HG03469 (cell line): ENCODE data around the gene SNX2.

Experiments used
- ATAC-seq: cut with Tn5 transposase; IDR thresholded peaks from one replicate; pipeline ENCODE4 v1.9.1; 2021; ENCODE audit warnings: mild to moderate bottlenecking, moderate library complexity, moderate number of reproducible peaks; ENCODE audit not compliant: unreplicated experiment

Gene SNX2

GRCh38 chr5:122770477-122770876, 4.4 kb upstream of the SNX2 start:
- ATAC-seq, result no peak

GRCh38 chr5:122772446-122772845, 2.4 kb upstream of the SNX2 start:
- ATAC-seq, result no peak

GRCh38 chr5:122773619-122774018, 1.3 kb upstream of the SNX2 start:
- ATAC-seq, result no peak

GRCh38 chr5:122774519-122774860, 390 bp upstream of the SNX2 start:
- ATAC-seq, result peak; percentile 15

GRCh38 chr5:122775550-122776542, 966 bp downstream of the SNX2 start:
- ATAC-seq, result no peak

DNA sequence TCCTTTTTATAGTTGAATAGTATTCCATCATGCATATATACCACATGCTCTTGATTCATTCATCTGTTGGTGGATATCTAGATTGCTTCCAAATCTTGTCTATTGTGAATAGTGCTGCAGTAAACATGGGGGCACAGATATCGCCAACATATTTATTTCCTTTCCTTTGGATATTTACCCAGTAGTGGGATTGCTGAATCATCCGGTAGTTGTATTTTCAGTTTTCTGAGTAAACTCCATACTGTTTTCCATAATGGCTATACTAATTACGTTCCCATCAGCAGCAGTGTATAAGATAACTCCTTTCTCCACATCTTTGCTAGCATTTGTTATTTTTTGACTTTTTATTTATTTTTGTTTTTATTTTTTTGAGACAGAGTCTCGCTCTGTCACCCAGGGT, 3.3 kb downstream of the SNX2 start:
- no peak for ATAC-seq

- ATAC-seq, result no peak
Measured at GRCh38 chr5:122779451-122779850, 4.6 kb downstream of the SNX2 start.

GRCh38 chr5:122780296-122780695, 5.4 kb downstream of the SNX2 start:
- no peak for ATAC-seq

- ATAC-seq, result no peak
Measured at GRCh38 chr5:122781465-122781864, 6.6 kb downstream of the SNX2 start.

GRCh38 chr5:122785294-122785693, 10.4 kb downstream of the SNX2 start:
- ATAC-seq, result no peak

DNA sequence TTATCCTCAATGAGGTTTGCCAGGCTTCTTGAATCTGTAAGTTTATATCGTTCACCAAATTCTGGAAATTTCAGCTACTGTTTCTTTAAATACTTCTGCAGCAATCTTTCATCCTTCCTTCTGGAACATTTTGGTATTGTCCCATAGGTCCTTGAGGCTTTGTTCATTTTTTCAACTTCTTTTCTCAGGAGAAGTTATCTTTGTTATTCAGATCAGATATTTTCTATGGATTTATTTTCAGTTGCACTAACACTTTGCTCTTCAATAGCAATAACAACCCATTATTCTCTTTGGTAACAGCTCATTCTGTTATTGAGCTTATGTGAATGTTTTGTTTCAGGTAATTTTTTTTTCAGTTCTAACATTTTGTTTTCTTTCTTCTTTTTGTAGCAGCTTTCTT, 13.5 kb downstream of the SNX2 start:
- ATAC-seq, result no peak

- ATAC-seq, result no peak
Measured at GRCh38 chr5:122788996-122789395, 14.1 kb downstream of the SNX2 start.

GRCh38 chr5:122789461-122790171, 14.7 kb downstream of the SNX2 start:
- no peak for ATAC-seq

GRCh38 chr5:122790354-122791103, 15.6 kb downstream of the SNX2 start:
- no peak for ATAC-seq

GRCh38 chr5:122805481-122805880, 30.6 kb downstream of the SNX2 start:
- ATAC-seq, result no peak

DNA sequence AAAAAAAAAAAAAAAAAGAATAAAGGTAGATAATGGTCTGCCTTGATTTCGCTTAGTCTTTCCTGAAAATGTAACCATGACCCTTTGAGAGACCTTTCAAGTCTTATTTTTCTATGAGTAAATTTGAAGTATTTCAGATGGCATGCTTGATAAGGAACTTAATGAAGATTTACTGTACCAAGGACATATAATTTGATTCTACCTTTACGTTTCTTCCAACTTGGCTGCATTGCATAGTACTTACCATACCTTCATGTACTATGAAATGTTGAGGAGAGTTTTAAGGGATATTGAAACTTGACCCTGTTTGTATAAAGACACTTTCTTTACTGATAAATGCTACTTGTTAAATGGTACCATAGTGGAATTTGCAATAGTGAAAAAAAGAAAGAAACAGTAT, 35.5 kb downstream of the SNX2 start:
- ATAC-seq, result no peak

DNA sequence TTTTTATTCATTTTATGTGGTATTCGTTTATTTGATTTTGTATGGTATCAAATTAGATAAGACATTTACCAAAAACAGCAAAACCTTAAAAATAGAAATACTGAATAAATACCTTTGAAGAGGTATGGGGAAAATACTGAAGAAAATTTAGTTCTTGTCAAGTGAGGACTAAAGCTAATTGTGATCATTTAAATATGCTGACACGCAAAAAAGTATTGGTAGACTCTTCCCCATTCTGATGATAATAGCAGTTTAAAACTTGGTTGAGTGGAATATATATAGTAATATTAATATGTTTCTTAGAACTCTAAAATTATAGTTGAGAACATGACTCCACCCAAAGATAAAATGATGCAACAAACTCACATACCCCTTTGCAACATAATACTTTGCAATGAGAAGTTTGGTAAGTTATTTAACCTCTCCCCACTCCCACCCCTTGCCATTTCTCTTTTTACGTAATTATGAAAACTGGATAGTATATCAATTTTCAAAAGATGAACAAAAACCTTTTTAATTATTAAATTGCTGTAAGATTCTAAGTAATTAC, 40.4 kb downstream of the SNX2 start:
- no peak for ATAC-seq

DNA sequence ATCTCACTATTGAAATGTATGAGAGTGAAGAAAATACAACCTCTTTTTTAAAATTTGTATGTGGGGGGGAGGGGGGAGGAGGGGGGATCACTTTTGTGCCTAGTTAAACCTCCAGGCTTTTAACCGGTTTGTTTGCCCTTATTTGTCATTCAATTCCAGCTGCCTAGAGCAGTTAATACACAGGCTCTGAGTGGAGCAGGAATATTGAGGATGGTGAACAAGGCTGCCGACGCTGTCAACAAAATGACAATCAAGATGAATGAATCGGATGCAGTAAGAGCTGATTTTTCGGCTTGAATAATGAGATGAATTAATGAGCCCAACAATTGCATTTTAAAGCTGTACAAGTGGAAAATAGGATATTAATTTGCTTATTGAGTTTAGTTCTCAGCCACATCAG, 41.9 kb downstream of the SNX2 start:
- no peak for ATAC-seq

DNA sequence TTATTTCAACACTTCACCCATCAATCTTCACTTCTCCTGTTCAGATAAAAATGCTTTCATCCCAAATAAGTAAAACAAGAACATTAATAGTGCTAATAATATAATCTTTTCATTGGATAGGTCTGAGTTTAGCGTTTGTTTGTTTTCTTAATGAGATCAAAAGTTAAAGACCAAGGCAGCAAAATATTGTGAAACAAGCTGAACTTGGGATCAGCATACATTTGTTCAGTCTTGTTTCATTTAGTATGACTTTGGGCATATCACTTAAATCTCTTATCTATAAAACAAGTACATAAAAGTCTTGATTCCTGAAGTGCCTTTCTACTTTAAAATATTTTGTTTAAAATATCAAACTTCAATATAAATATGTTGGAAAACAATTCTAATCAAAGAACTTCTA, 57.1 kb downstream of the SNX2 start:
- ATAC-seq, result no peak

GRCh38 chr5:122835681-122836080, 60.8 kb downstream of the SNX2 start:
- ATAC-seq, result no peak

- no peak for ATAC-seq
Measured at GRCh38 chr5:122836947-122837346, 62.1 kb downstream of the SNX2 start.
